Spleen (tissue), 11 donors: Measurements from ENCODE around the gene CCDC82. TPM values are rescaled to one million over a fixed set of nuclear protein-coding genes. Genes with fewer than 3 reads are reported as not detected.
A peak's percentile ranks its signal among the peaks of the same experiment; 100 is the strongest.

Source experiments
- DNase-seq: peaks from one replicate; pipeline ENCODE4 v3.0.0-alpha.2; 2020
- H3K27ac ChIP-seq, 8 donors: fragments of 200-600 bp; sonication (generic) in 7 of 8; 1 replicate in 4 of 8; 2 replicates in 4 of 8; pipeline versions ENCODE4 v1.5.0 to v1.8.0; 2016 to 2021; ENCODE audit warnings: inconsistent platforms in 4 of 8, mild to moderate bottlenecking in 4 of 8, moderate library complexity in 1 of 8
- H3K27me3 ChIP-seq, 7 donors: fragments of 200-600 bp; sonication (generic) in 6 of 7; replicated peaks in 1 of 7; 1 replicate in 4 of 7; 2 replicates in 3 of 7; pipeline versions ENCODE4 v1.5.0 to v1.8.0; 2016 to 2021; ENCODE audit warnings: inconsistent platforms in 3 of 7, mild to moderate bottlenecking in 1 of 7
- H3K36me3 ChIP-seq, 6 donors: fragments of 200-600 bp; sonication (generic) in 5 of 6; 1 replicate in 4 of 6; 2 replicates in 2 of 6; pipeline versions ENCODE4 v1.5.0 to v1.8.0; 2016 to 2021; ENCODE audit warnings: inconsistent platforms in 2 of 6
- H3K4me1 ChIP-seq, 6 donors: fragments of 200-600 bp; sonication (generic) in 5 of 6; 1 replicate in 3 of 6; 2 replicates in 3 of 6; pipeline versions ENCODE4 v1.5.0 to v1.8.0; 2016 to 2021; ENCODE audit warnings: inconsistent platforms in 3 of 6
- H3K4me3 ChIP-seq, 8 donors: fragments of 200-600 bp; sonication (generic) in 7 of 8; 1 replicate in 4 of 8; 2 replicates in 4 of 8; pipeline versions ENCODE4 v1.5.0 to v1.8.0; 2016 to 2021; ENCODE audit warnings: inconsistent platforms in 4 of 8, mild to moderate bottlenecking in 4 of 8, moderate library complexity in 2 of 8
- H3K9me3 ChIP-seq, 8 donors: fragments of 200-600 bp; sonication (generic) in 7 of 8; 1 replicate in 4 of 8; 2 replicates in 4 of 8; pipeline versions ENCODE4 v1.5.0 to v1.8.0; 2016 to 2021; ENCODE audit warnings: inconsistent platforms in 4 of 8
- POLR2A ChIP-seq, 3 donors: fragments of 450-650 bp; IDR thresholded peaks; one replicate each; pipeline ENCODE4 v1.5.1; 2017; ENCODE audit warnings: antibody characterized with exemption in 3 of 3, mild to moderate bottlenecking in 1 of 3
- POLR2AphosphoS5 ChIP-seq, 3 donors: sonication (generic); formaldehyde crosslinking; IDR thresholded peaks; one replicate each; pipeline ENCODE4 v1.5.1; 2017; ENCODE audit warnings: antibody characterized with exemption in 3 of 3
- WGBS, 5 donors: extraction: QIAGEN DNeasy Blood & Tissue Kit in 3 of 5; methylation state at CpG; one replicate each; pipeline versions ENCODE4 v1.1.5 to v1.1.7; 2013 to 2018; 5-methylcytosine and 5-hydroxymethylcytosine counted together
- intact Hi-C: fragments of 100-400 bp; cut with DNase I; formaldehyde crosslinking; loops from one replicate; pipeline ENCODE4 v1.15.0; 2023; ENCODE audit warnings: low total_unique reads
- polyA plus RNA-seq, 3 donors: library from polyadenylated mRNA; stranded (reverse); fragments of 200-250 nt; gene quantifications; one replicate each; pipeline ENCODE4 v1.2.1, GENCODE V29; 2013
- total RNA-seq, 7 donors: library from RNA; depleted of rRNA in 3 of 7; stranded (reverse); fragments of >200 nt in 3 of 7; fragmentation: NEBNext Ultra II Directional in 4 of 7; extraction: Animal tissue kit (Norgen Biotek cat#: 25700) in 4 of 7; gene quantifications; one replicate each; pipeline versions ENCODE4 v1.1.0 to v1.2.1, GENCODE V29; 2016 to 2021
- TF ChIP-seq, protein P1 (sequence below), 11 experiments: fragments of 200-600 bp in 7 of 11; fragments of 450-650 bp in 4 of 11; sonication (generic) in 4 of 11; IDR thresholded peaks in 8 of 11; conservative IDR thresholded peaks in 3 of 11; 1 replicate in 7 of 11; 2 replicates in 4 of 11; pipeline versions ENCODE4 v1.4.0 to v1.8.0; 2016 to 2021; ENCODE audit warnings: antibody characterized with exemption in 11 of 11, inconsistent platforms in 4 of 11, mild to moderate bottlenecking in 1 of 11
- donor health status: healthy with polysubstance abuse.
- donor health status: DM: no; HTN: no; CAD: no; lungs with moderate emphysema.
- donor health status: DM: no; HTN: no; CAD: no.
- donor health status: Bipolar disorder and iron deficiency.
- donor health status: healthy.
- donor health status: DM: no; HTN: no; CAD: no.
- donor health status: DM: yes; HTN: yes; CAD: no.

Gene CCDC82
- total and polyA plus RNA-seq, 10 donors: 21.4 to 59.8 (median 37.6) TPM

DNA sequence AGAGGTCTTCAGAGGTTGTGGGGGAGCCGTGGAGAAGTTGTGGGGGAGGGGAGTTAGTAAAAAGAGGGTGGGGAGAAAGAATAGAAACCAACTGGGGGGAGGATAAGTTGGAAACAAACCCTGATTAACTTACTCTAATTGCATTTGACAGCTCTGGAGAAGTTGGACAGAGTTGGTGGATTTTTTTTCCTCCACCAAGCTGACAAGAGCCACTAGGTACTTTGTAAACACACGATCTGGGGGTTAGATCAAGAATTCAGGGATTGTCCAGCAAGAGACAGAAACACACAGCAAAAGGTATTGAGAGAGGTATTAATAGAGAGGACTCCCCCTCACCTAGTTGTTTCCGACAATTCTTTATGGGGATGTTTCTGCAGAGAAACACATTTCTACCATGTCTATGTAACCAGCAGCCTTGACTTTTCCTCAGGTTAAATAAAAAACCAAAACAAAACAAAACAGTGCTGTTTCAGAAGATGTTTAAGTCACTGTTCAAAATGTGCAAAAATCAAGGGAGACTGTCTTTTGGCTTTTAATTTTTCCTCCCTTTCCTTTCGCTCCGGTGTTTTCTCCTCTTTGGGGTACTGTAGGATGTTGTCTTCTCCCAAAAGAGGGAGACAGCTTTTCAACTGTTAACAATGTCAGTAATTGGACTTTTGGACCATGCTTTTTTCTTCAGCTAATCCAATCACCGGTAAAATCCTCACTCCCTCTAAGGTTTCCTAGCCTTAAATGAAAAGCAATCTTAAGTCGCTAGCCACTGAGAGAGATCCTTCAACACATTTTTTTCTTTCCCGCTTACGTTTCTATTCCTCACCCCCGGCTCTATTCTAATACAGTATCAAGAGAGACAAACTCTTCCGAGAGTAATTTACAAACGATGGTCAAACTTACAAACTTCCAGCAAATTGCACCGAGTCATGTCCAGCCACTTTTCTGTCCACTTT lies 47.4 kb downstream of the CCDC82 start:
- Histone ChIP-seq H3K4me3 (peak overlapping the region; percentile 55 to 84 (median 72)), H3K27me3 (no peaks in the 10 kb centered on the region), H3K27ac (peak overlapping the region; percentile 71 to 90 (median 84)), H3K9me3 (no peaks in the 10 kb centered on the region), H3K36me3 (no peaks in the 10 kb centered on the region), H3K4me1 (peaks cover 31 to 60% (median 46%) of the 10 kb centered on the region in 6 donors)
- 1 to 2% (median 1%) methylated on average over 13 of the region's 13 CpGs for WGBS, 5 donors
- intact Hi-C loops: loop anchor here (5.0 kb wide), 1 partner anchor 290 kb away; no protein-coding TSS in a partner anchor
- DNase-seq: no peak
- TF ChIP-seq POLR2AphosphoS5 (IDR thresholded peaks at IDR 0.05): no peak
- TF ChIP-seq, protein P1, sequence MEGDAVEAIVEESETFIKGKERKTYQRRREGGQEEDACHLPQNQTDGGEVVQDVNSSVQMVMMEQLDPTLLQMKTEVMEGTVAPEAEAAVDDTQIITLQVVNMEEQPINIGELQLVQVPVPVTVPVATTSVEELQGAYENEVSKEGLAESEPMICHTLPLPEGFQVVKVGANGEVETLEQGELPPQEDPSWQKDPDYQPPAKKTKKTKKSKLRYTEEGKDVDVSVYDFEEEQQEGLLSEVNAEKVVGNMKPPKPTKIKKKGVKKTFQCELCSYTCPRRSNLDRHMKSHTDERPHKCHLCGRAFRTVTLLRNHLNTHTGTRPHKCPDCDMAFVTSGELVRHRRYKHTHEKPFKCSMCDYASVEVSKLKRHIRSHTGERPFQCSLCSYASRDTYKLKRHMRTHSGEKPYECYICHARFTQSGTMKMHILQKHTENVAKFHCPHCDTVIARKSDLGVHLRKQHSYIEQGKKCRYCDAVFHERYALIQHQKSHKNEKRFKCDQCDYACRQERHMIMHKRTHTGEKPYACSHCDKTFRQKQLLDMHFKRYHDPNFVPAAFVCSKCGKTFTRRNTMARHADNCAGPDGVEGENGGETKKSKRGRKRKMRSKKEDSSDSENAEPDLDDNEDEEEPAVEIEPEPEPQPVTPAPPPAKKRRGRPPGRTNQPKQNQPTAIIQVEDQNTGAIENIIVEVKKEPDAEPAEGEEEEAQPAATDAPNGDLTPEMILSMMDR (IDR thresholded peaks at IDR 0.05 in 8 of 11, conservative IDR thresholded peaks at IDR 0.05 in 3 of 11): peak in 1 of 11 experiments; percentile 4
- TF ChIP-seq POLR2A (IDR thresholded peaks at IDR 0.05): no peak

DNA sequence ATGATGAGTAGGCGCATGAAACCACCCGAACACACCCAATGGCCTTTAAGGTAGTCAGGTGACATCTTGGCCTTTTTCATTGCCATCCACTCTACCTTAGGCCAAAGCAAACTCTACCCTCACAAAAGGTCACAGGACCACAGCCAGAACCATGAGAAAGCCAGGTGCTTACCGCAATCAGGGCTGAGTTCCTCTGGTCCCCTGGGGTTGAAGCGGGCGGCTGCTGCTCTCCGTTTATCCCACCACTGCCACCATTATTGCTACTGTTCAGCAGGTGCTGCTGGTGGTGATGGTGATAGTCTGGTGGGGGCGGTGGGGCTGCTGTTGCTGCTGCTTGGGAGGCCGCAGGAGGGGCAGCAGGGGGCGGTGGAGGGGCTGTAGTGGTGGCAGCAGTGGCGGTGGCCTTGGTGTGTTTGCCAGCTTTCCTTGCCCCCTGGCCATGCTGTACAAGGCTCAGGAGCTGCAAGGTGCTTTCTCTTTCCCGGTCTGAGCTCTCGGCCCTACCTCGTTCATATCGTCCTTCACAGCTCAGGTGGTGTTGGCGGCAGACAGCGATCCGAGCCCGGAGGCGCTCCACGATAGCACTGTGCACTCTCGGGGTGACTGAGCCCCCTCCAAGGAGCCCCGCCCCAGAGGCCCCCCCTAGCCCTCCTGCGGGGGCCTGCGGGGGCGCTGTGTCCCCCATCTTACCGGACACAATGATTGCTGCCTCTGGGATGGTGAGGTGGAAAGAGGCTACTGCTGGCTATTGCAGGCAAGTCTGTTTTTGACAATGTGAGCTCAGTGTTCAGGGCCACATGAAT lies 48.3 kb downstream of the CCDC82 start:
- TF ChIP-seq POLR2A (IDR thresholded peaks at IDR 0.05) (peak in 1 of 3 donors; percentile 14), POLR2AphosphoS5 (IDR thresholded peaks at IDR 0.05) (peak; percentile 57 to 77 (median 73))
- TF ChIP-seq, protein P1 (IDR thresholded peaks at IDR 0.05 in 8 of 11, conservative IDR thresholded peaks at IDR 0.05 in 3 of 11): peak in 10 of 11 experiments; percentile 18 to 66 (median 39)
- intact Hi-C loops: loop anchor here (5.0 kb wide), 1 partner anchor 289 kb away; no protein-coding TSS in a partner anchor
- WGBS, 5 donors: 7 to 32% (median 14%) methylated on average over 20 to 26 of the region's 26 CpGs

DNA sequence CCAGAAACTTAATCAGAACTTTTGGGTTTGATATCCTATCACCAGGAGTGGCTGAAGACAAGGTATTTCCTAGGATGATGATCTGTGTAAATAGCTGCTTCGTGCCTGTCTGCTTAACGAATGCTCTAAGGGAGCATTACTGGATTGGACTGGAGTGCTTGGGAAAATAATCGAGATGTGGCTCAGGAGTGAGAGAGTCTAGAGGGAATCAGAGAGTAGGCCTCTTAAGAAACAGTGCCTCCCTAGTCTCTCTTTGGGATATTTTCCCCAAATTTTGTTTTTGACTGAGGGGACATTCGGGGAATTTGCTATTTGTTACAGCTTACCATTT lies 49.2 kb downstream of the CCDC82 start:
- 67 to 80% (median 73%) methylated on average over 4 of the region's 4 CpGs for WGBS, 5 donors
- H3K27me3 ChIP-seq: no peaks in the 10 kb centered on the region
- peaks cover 0 to 5% (median 0%) of the 10 kb centered on the region in 6 donors for H3K36me3 ChIP-seq
- peak overlapping the region; percentile 55 to 84 (median 72) for H3K4me3 ChIP-seq
- peak overlapping the region; percentile 71 to 90 (median 84) for H3K27ac ChIP-seq
- no peak for DNase-seq
- H3K9me3 ChIP-seq: no peaks in the 10 kb centered on the region
- intact Hi-C loops: loop anchor here (5.0 kb wide), 1 partner anchor 288 kb away; no protein-coding TSS in a partner anchor
- H3K4me1 ChIP-seq: peaks cover 33 to 78% (median 64%) of the 10 kb centered on the region in 6 donors
- TF ChIP-seq POLR2A (IDR thresholded peaks at IDR 0.05): no peak
- TF ChIP-seq POLR2AphosphoS5 (IDR thresholded peaks at IDR 0.05): no peak
- TF ChIP-seq, protein P1 (IDR thresholded peaks at IDR 0.05 in 8 of 11, conservative IDR thresholded peaks at IDR 0.05 in 3 of 11): no peak

More for the DNA sequence above, 48.3 kb downstream of the CCDC82 start:
- peak; percentile 91 for DNase-seq
- no peaks in the 10 kb centered on the region for H3K27me3 ChIP-seq
- H3K4me1 ChIP-seq: peaks cover 33 to 69% (median 55%) of the 10 kb centered on the region in 6 donors
- H3K4me3 ChIP-seq: peak overlapping the region; percentile 55 to 84 (median 72)
- peak overlapping the region; percentile 71 to 90 (median 84) for H3K27ac ChIP-seq
- H3K9me3 ChIP-seq: no peaks in the 10 kb centered on the region
- no peaks in the 10 kb centered on the region for H3K36me3 ChIP-seq
